Cardiac muscle cell (in vitro differentiated cells and primary cell): ENCODE data around the gene DLG1. TPM values are rescaled to one million over a fixed set of nuclear protein-coding genes. Genes with fewer than 3 reads are reported as not detected.
A peak's percentile ranks its signal among the peaks of the same experiment; 100 is the strongest.

ENCODE experiments used
- DNase-seq, 2 donors: peaks; one replicate each; pipeline versions ENCODE4 v3.0.0 to v3.0.0-alpha.2; 2010 to 2017; ENCODE audit warnings: low read depth in 1 of 2, low spot score in 1 of 2
- H3K27ac ChIP-seq: fragments of 200-600 bp; sonication (generic); 2 replicates; pipeline ENCODE4 v1.5.1; 2016
- H3K27me3 ChIP-seq: fragments of 200-600 bp; sonication (generic); 2 replicates; pipeline ENCODE4 v1.6.0; 2016; ENCODE audit warnings: control low read depth
- H3K36me3 ChIP-seq: fragments of 200-600 bp; sonication (generic); 2 replicates; pipeline ENCODE4 v1.5.1; 2016; ENCODE audit warnings: control low read depth
- H3K4me1 ChIP-seq: fragments of 200-600 bp; sonication (generic); 2 replicates; pipeline ENCODE4 v1.8.1; 2017; ENCODE audit warnings: low read depth, mild to moderate bottlenecking, mixed run types
- H3K4me3 ChIP-seq: fragments of 200-600 bp; sonication (generic); 2 replicates; pipeline ENCODE4 v1.5.1; 2016; ENCODE audit warnings: mild to moderate bottlenecking
- H3K9me3 ChIP-seq: fragments of 200-600 bp; sonication (generic); 2 replicates; pipeline ENCODE4 v1.5.1; 2017; ENCODE audit warnings: low read depth, mild to moderate bottlenecking, control low read depth
- CTCF ChIP-seq: IDR thresholded peaks from 2 replicates; pipeline ENCODE4 v1.5.1; 2012; ENCODE audit warnings: low read depth, mild to moderate bottlenecking, low read length
- polyA plus RNA-seq: library from polyadenylated mRNA; unstranded; fragments of >200 nt; fragmentation: Nextera tagmentation; extraction: Ambion mirVana; gene quantifications from 2 replicates; pipeline ENCODE4 v1.2.1, GENCODE V29; 2016
- total RNA-seq: library from RNA; depleted of rRNA; stranded (reverse); fragments of >200 nt; gene quantifications from 2 replicates; pipeline ENCODE4 v1.2.3, GENCODE V29; 2016

Gene DLG1
- total and polyA plus RNA-seq, 2 experiments from 2014 or later: 42.8 to 61.4 TPM

- no peaks in the 10 kb centered on the region for H3K27me3 ChIP-seq
- H3K4me1 ChIP-seq: no peaks in the 10 kb centered on the region
- no peak for TF ChIP-seq CTCF
- peaks cover 5% of the 10 kb centered on the region for H3K36me3 ChIP-seq
- no peak overlapping the region for H3K27ac ChIP-seq
- no peak overlapping the region for H3K4me3 ChIP-seq
- no peaks in the 10 kb centered on the region for H3K9me3 ChIP-seq
- DNase-seq: peak in 1 of 2 donors; percentile 15
Measured at GRCh38 chr3:197088370-197088769, 210.0 kb downstream of the DLG1 start.

- no peak overlapping the region for H3K27ac ChIP-seq
- H3K9me3 ChIP-seq: no peaks in the 10 kb centered on the region
- no peak for DNase-seq
- H3K36me3 ChIP-seq: peaks cover 5% of the 10 kb centered on the region
- TF ChIP-seq CTCF: no peak
- no peak overlapping the region for H3K4me3 ChIP-seq
- no peaks in the 10 kb centered on the region for H3K27me3 ChIP-seq
- H3K4me1 ChIP-seq: no peaks in the 10 kb centered on the region
Measured at GRCh38 chr3:197085137-197085536, 213.3 kb downstream of the DLG1 start.

- no peaks in the 10 kb centered on the region for H3K4me1 ChIP-seq
- H3K27ac ChIP-seq: no peak overlapping the region
- no peak overlapping the region for H3K4me3 ChIP-seq
- no peaks in the 10 kb centered on the region for H3K27me3 ChIP-seq
- peaks cover 5% of the 10 kb centered on the region for H3K36me3 ChIP-seq
- no peak for TF ChIP-seq CTCF
- peak in 1 of 2 donors; percentile 82 for DNase-seq
- no peaks in the 10 kb centered on the region for H3K9me3 ChIP-seq
Measured at GRCh38 chr3:197083486-197083885, 214.9 kb downstream of the DLG1 start.

- DNase-seq: peak in 1 of 2 donors; percentile 33
- H3K27me3 ChIP-seq: no peaks in the 10 kb centered on the region
- H3K9me3 ChIP-seq: no peaks in the 10 kb centered on the region
- H3K4me3 ChIP-seq: no peak overlapping the region
- H3K27ac ChIP-seq: no peak overlapping the region
- peaks cover 5% of the 10 kb centered on the region for H3K36me3 ChIP-seq
- H3K4me1 ChIP-seq: no peaks in the 10 kb centered on the region
- no peak for TF ChIP-seq CTCF
Measured at GRCh38 chr3:197082871-197083270, 215.5 kb downstream of the DLG1 start.

- Histone ChIP-seq H3K4me1 (no peaks in the 10 kb centered on the region), H3K4me3 (no peak overlapping the region), H3K36me3 (peaks cover 13% of the 10 kb centered on the region), H3K27ac (no peak overlapping the region), H3K27me3 (no peaks in the 10 kb centered on the region), H3K9me3 (no peaks in the 10 kb centered on the region)
- no peak for DNase-seq
- TF ChIP-seq CTCF: no peak
Measured at GRCh38 chr3:197080344-197080743, 218.1 kb downstream of the DLG1 start.

- H3K36me3 ChIP-seq: peaks cover 9% of the 10 kb centered on the region
Measured at GRCh38 chr3:197076415-197076814, 222.0 kb downstream of the DLG1 start.

More at GRCh38 chr3:197076415-197076814, 222.0 kb downstream of the DLG1 start:
- no peak overlapping the region for H3K4me3 ChIP-seq
- H3K9me3 ChIP-seq: no peaks in the 10 kb centered on the region
- H3K4me1 ChIP-seq: no peaks in the 10 kb centered on the region
- no peak for DNase-seq
- H3K27me3 ChIP-seq: no peaks in the 10 kb centered on the region
- no peak overlapping the region for H3K27ac ChIP-seq
- no peak for TF ChIP-seq CTCF
